ENCODE data around the gene ZC3H7B. TPM values are rescaled to one million over a fixed set of nuclear protein-coding genes. Genes with fewer than 3 reads are reported as not detected.

The ZC3H7B gene
- total RNA-seq, 1 donor from 2014 or later, result 28.2 TPM

DNA sequence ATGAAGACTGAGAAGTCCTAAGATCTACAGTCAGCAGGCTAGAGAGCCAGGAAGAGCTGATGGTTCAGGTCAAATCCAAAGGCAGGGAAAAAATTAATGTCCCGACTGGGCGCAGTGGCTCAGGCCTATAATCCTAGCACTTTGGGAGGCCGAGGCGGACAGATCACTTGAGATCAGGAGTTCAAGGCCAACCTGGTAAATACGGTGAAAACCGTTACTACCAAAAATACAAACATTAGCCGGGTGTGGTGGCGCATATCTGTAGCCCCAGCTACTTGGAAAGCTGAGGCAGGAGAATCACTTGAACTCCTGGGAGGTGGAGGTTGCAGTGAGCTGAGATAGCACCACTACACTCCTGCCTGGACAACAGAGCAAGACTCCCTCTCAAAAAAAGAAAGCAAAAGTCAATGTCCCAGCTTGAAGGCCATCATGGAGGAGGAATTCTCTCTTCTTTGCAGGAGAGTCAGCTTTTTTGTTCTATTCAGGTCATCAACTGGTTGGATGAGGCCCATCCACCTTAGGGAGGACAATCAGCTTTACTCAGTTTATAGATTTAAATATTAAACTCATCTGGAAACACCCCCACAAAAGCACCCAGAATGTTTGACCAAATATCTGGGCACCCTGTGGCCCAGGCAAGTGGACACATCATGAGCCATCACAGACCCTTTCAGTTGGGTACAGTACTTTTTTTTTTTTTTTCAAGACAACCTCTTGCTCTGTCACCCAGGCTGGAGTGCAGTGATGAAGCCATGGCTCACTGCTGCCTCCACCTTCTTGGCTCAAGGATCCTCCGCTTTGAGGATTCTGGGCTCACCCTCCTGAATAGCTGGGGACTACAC is 4.3 kb upstream of the ZC3H7B start:
- H3K27me3 ChIP-seq, result no peaks in the 10 kb centered on the region
- H3K36me3 ChIP-seq, result no peaks in the 10 kb centered on the region
- H3K4me1 ChIP-seq, result peaks cover 8% of the 10 kb centered on the region
- DNase-seq (ENCODE audit: extremely low spot score in 2 of 2), result no peak
- no peak overlapping the region for H3K27ac ChIP-seq
- H3K4me3 ChIP-seq, result no peak overlapping the region
- TF ChIP-seq POLR2A (IDR thresholded peaks at IDR 0.05) (no peak), POLR2AphosphoS5 (IDR thresholded peaks at IDR 0.05; ENCODE audit: insufficient read depth in 1 of 2, low read depth in 1 of 2) (no peak)
- TF ChIP-seq, protein P1, sequence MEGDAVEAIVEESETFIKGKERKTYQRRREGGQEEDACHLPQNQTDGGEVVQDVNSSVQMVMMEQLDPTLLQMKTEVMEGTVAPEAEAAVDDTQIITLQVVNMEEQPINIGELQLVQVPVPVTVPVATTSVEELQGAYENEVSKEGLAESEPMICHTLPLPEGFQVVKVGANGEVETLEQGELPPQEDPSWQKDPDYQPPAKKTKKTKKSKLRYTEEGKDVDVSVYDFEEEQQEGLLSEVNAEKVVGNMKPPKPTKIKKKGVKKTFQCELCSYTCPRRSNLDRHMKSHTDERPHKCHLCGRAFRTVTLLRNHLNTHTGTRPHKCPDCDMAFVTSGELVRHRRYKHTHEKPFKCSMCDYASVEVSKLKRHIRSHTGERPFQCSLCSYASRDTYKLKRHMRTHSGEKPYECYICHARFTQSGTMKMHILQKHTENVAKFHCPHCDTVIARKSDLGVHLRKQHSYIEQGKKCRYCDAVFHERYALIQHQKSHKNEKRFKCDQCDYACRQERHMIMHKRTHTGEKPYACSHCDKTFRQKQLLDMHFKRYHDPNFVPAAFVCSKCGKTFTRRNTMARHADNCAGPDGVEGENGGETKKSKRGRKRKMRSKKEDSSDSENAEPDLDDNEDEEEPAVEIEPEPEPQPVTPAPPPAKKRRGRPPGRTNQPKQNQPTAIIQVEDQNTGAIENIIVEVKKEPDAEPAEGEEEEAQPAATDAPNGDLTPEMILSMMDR (IDR thresholded peaks at IDR 0.05), result no peak
- no peaks in the 10 kb centered on the region for H3K9me3 ChIP-seq
- intact Hi-C loops (cut with DNase I), result no loop called here

DNA sequence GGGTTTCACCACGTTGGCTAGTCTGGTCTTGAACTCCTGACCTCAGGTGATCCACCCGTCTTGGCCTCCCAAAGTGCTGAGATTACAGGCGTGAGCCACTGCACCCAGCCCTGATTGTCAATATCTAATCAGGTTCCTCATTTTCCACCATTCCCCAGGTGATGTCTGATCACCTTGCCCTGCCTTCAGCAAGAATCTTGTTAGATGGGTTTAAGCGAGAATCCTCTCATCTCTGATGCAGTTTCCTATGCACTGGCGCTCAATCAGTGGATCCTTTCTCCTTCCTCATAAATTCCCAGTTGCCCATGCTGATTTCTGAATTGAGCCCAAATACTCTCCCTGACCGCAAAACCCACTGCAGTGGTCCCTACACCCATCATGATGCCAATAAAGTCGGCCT is 664 bp upstream of the ZC3H7B start:
- intact Hi-C loops (cut with DNase I), result no loop called here
- no peak for DNase-seq (ENCODE audit: extremely low spot score in 2 of 2)
- H3K27ac ChIP-seq, result peak overlapping the region; percentile 91
- peaks cover 41% of the 10 kb centered on the region for H3K4me1 ChIP-seq
- TF ChIP-seq POLR2A (IDR thresholded peaks at IDR 0.05), result no peak
- no peak for TF ChIP-seq POLR2AphosphoS5 (IDR thresholded peaks at IDR 0.05; ENCODE audit: insufficient read depth in 1 of 2, low read depth in 1 of 2)
- TF ChIP-seq, protein P1 (IDR thresholded peaks at IDR 0.05), result no peak
- peak overlapping the region; percentile 85 to 100 for H3K4me3 ChIP-seq
- no peaks in the 10 kb centered on the region for H3K9me3 ChIP-seq
- no peaks in the 10 kb centered on the region for H3K36me3 ChIP-seq
- no peaks in the 10 kb centered on the region for H3K27me3 ChIP-seq

DNA sequence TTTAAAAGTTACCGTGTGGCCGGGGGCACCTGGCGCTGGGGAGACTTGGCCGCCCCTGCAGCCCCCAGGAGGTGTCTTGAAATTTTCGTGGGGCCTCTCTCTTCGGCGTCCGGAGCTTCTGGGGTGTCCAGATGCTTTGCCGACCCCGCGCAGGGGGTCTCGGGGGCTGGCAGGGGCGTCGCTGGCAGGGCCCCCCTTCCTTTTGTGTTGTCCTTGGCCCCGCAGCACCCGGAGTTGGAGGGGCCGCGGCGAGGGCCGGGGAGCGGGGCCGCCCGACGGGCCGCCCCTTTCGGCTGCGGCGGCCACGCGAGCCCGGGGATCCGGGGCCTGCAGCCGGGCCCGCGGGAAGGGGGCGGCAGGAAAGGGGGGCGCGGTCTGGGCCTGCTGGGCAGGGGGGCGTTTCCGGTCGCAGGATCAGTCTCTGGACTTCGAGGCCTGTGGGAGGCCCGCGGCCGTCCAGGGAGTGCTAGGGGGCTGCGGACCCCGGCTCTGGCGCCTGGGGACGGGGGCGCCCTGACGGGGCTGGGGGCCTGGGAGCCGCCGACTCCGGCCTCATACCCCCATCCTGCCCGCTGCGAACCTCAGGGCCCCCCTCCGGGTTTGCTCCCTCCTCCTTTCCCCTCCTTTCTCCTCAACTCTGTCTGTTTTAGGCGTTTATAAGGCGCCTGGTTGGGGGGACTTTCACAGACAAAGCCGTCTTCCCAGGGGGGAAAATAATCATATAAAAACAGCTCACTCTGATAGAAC is 869 bp downstream of the ZC3H7B start:
- intact Hi-C loops (cut with DNase I), result no loop called here
- Histone ChIP-seq H3K36me3 (no peaks in the 10 kb centered on the region), H3K4me3 (peak overlapping the region; percentile 85 to 100), H3K9me3 (no peaks in the 10 kb centered on the region), H3K27ac (peak overlapping the region; percentile 91), H3K27me3 (no peaks in the 10 kb centered on the region), H3K4me1 (peaks cover 53% of the 10 kb centered on the region)
- DNase-seq (ENCODE audit: extremely low spot score in 2 of 2), result no peak
- TF ChIP-seq, protein P1 (IDR thresholded peaks at IDR 0.05), result no peak
- no peak for TF ChIP-seq POLR2AphosphoS5 (IDR thresholded peaks at IDR 0.05; ENCODE audit: insufficient read depth in 1 of 2, low read depth in 1 of 2)
- no peak for TF ChIP-seq POLR2A (IDR thresholded peaks at IDR 0.05)

DNA sequence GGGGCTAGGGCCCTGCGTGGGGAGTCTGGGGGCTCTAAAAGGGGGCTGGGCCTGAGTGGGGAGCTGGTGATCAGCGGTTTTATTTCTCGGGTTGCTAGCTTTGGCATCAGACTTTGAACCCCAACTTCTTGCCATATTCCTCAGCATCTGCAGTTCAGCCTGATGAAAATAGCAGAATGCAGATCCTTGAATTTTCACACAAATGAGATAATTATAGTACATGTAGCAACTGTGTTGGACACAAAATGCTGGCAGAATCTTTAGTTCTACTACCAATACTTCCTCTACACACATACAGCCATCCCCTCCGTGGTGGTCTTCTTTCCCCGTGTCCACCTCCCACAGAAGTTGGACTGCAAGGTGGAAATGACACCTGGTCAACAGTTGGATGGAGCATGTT is 1.5 kb downstream of the ZC3H7B start:
- DNase-seq (ENCODE audit: extremely low spot score in 2 of 2), result no peak
- Histone ChIP-seq H3K36me3 (no peaks in the 10 kb centered on the region), H3K4me3 (peak overlapping the region; percentile 85 to 100), H3K27ac (peak overlapping the region; percentile 91), H3K27me3 (no peaks in the 10 kb centered on the region), H3K9me3 (no peaks in the 10 kb centered on the region), H3K4me1 (peaks cover 59% of the 10 kb centered on the region)
- intact Hi-C loops (cut with DNase I), result no loop called here
- no peak for TF ChIP-seq POLR2AphosphoS5 (IDR thresholded peaks at IDR 0.05; ENCODE audit: insufficient read depth in 1 of 2, low read depth in 1 of 2)
- TF ChIP-seq, protein P1 (IDR thresholded peaks at IDR 0.05), result no peak
- no peak for TF ChIP-seq POLR2A (IDR thresholded peaks at IDR 0.05)
